HG03039 (cell line): Measurements from ENCODE around the gene SHISA3.

Source experiments
- ATAC-seq: cut with Tn5 transposase; IDR thresholded peaks from one replicate; pipeline ENCODE4 v1.9.1; 2021; ENCODE audit warnings: mild to moderate bottlenecking, moderate library complexity; ENCODE audit not compliant: unreplicated experiment

The SHISA3 gene

GRCh38 chr4:42391355-42391664 is 6.0 kb upstream of the SHISA3 start:
- ATAC-seq = no peak

- no peak for ATAC-seq
Measured at GRCh38 chr4:42391981-42392380, 5.3 kb upstream of the SHISA3 start.

GRCh38 chr4:42392436-42392835 is 4.9 kb upstream of the SHISA3 start:
- no peak for ATAC-seq

GRCh38 chr4:42395595-42395994 is 1.7 kb upstream of the SHISA3 start:
- no peak for ATAC-seq

- ATAC-seq = no peak
Measured at GRCh38 chr4:42396361-42396751, 932 bp upstream of the SHISA3 start.

GRCh38 chr4:42397635-42398170 is 415 bp downstream of the SHISA3 start:
- ATAC-seq = peak; percentile 30

- peak; percentile 32 for ATAC-seq
Measured at GRCh38 chr4:42398171-42398870, 1.0 kb downstream of the SHISA3 start.

- no peak for ATAC-seq
Measured at GRCh38 chr4:42398871-42399331, 1.6 kb downstream of the SHISA3 start.

- no peak for ATAC-seq
Measured at GRCh38 chr4:42399393-42399792, 2.1 kb downstream of the SHISA3 start.

GRCh38 chr4:42401171-42401570 is 3.9 kb downstream of the SHISA3 start:
- ATAC-seq = no peak

GRCh38 chr4:42404001-42404400 is 6.7 kb downstream of the SHISA3 start:
- no peak for ATAC-seq

- no peak for ATAC-seq
Measured at GRCh38 chr4:42410446-42410845, 13.2 kb downstream of the SHISA3 start.

- no peak for ATAC-seq
Measured at GRCh38 chr4:42411803-42412202, 14.5 kb downstream of the SHISA3 start.

GRCh38 chr4:42412251-42412650 is 15.0 kb downstream of the SHISA3 start:
- no peak for ATAC-seq

GRCh38 chr4:42415281-42415680 is 18.0 kb downstream of the SHISA3 start:
- ATAC-seq = no peak

- ATAC-seq = no peak
Measured at GRCh38 chr4:42416017-42416416, 18.7 kb downstream of the SHISA3 start.

GRCh38 chr4:42417550-42417949 is 20.3 kb downstream of the SHISA3 start:
- no peak for ATAC-seq

GRCh38 chr4:42420140-42420539 is 22.9 kb downstream of the SHISA3 start:
- ATAC-seq = no peak

GRCh38 chr4:42425146-42426065 is 28.1 kb downstream of the SHISA3 start:
- no peak for ATAC-seq

- ATAC-seq = no peak
Measured at GRCh38 chr4:42428036-42428435, 30.7 kb downstream of the SHISA3 start.

GRCh38 chr4:42436928-42437565 is 39.8 kb downstream of the SHISA3 start:
- no peak for ATAC-seq
